Endothelial cell of umbilical vein (primary cell): ENCODE results near the gene LHFPL2.

Experiments used
- EZH2 ChIP-seq: IDR thresholded peaks from 2 replicates; pipeline ENCODE4 v1.6.1; 2012; ENCODE audit warnings: borderline replicate concordance, low read depth, mild to moderate bottlenecking, moderate library complexity, low read length, inconsistent platforms; ENCODE audit not compliant: severe bottlenecking
- JUN ChIP-seq: IDR thresholded peaks from 2 replicates; pipeline ENCODE4 v1.6.1; 2011; ENCODE audit warnings: borderline replicate concordance, low read depth; ENCODE audit not compliant: insufficient read length, insufficient read depth
- MYC ChIP-seq: IDR thresholded peaks from one replicate; pipeline ENCODE4 v1.6.1; 2011; ENCODE audit warnings: mild to moderate bottlenecking, low read depth, low read length
- POLR2A ChIP-seq: IDR thresholded peaks from 2 replicates; pipeline ENCODE4 v1.6.1; 2012; ENCODE audit warnings: low read depth, mild to moderate bottlenecking, control low read depth, low read length
- POLR2AphosphoS5 ChIP-seq: IDR thresholded peaks from 2 replicates; pipeline ENCODE4 v1.6.1; 2012; ENCODE audit warnings: low read depth, mild to moderate bottlenecking, control low read depth, low read length, moderate library complexity; ENCODE audit not compliant: insufficient read depth
- TF ChIP-seq, protein P1 (sequence below), 2 donors: IDR thresholded peaks; 1 replicate in 1 of 2; 2 replicates in 1 of 2; pipeline ENCODE4 v1.5.1; 2011; ENCODE audit warnings: low read length in 2 of 2, mild to moderate bottlenecking in 2 of 2, moderate library complexity in 2 of 2, control low read depth in 1 of 2, inconsistent platforms in 1 of 2, low read depth in 1 of 2; ENCODE audit not compliant: insufficient read depth in 1 of 2; ENCODE audit errors: extremely low read depth in 1 of 2
- TF ChIP-seq, protein P2 (sequence below): IDR thresholded peaks from 2 replicates; pipeline ENCODE4 v1.6.1; 2011; ENCODE audit not compliant: insufficient read depth, insufficient read length

DNA sequence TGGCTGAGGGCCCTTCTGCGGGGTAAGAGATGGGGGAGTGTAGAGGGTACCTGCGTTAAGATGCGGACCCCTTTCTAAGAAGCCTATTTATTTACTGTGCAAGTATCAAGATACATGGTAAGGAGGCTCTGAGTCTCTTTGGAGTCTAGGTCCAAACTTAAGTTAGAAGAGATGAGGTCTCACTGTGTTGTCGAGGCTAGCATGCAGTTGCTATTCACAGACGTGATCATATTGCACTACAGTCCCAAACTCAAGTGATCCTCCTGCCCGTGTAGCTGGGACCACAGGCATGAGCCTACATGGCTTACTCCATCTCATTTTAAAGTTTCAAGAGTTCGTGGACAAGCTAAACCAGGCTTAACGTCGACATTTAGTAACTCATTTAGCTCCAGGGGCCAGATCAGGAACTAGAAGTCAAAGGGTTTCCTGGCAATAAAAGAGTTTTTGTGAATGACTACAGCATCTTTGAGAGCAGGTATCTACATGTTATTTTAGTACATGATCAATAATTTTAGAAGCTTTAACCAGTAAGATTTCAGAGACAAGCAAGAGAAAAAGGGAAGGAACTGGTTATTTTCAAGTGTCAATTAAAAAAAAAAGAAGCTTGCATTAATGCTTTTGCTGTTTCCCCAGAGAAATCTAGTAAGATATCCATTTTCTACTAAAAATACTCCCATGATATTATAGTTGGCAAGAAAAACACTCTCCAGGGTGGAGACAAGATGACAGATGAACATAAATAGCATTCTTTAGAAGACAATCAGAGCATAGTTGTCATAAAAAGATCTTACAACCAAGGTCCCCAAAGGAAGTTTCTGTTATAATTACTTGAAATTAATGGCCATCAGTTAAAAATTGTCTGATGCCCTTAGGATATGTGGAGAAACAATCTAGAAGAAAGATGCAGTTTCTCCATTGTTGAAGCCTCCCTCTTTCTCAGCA, 146.9 kb downstream of the LHFPL2 start:
- TF ChIP-seq, protein P1, sequence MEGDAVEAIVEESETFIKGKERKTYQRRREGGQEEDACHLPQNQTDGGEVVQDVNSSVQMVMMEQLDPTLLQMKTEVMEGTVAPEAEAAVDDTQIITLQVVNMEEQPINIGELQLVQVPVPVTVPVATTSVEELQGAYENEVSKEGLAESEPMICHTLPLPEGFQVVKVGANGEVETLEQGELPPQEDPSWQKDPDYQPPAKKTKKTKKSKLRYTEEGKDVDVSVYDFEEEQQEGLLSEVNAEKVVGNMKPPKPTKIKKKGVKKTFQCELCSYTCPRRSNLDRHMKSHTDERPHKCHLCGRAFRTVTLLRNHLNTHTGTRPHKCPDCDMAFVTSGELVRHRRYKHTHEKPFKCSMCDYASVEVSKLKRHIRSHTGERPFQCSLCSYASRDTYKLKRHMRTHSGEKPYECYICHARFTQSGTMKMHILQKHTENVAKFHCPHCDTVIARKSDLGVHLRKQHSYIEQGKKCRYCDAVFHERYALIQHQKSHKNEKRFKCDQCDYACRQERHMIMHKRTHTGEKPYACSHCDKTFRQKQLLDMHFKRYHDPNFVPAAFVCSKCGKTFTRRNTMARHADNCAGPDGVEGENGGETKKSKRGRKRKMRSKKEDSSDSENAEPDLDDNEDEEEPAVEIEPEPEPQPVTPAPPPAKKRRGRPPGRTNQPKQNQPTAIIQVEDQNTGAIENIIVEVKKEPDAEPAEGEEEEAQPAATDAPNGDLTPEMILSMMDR (IDR thresholded peaks at IDR 0.05; ENCODE audit: extremely low read depth in 1 of 2, insufficient read depth in 1 of 2, low read depth in 1 of 2, low read length in 2 of 2): no peak
- TF ChIP-seq JUN (no peak), EZH2 (no peak), POLR2A (no peak), POLR2AphosphoS5 (no peak), MYC (no peak)
- TF ChIP-seq, protein P2, sequence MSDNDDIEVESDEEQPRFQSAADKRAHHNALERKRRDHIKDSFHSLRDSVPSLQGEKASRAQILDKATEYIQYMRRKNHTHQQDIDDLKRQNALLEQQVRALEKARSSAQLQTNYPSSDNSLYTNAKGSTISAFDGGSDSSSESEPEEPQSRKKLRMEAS: no peak
